HL-60 (cell line): Measurements from ENCODE around the gene TMOD1.

Experiments
- GABPA ChIP-seq: IDR thresholded peaks from 2 replicates; pipeline ENCODE4 v1.6.1; 2012; ENCODE audit warnings: low read depth
- POLR2AphosphoS5 ChIP-seq: IDR thresholded peaks from 2 replicates; pipeline ENCODE4 v1.6.1; 2012; ENCODE audit warnings: low read depth
- REST ChIP-seq: IDR thresholded peaks from 2 replicates; pipeline ENCODE4 v1.6.1; 2012; ENCODE audit warnings: low read depth; ENCODE audit not compliant: insufficient replicate concordance
- SPI1 ChIP-seq: IDR thresholded peaks from 2 replicates; pipeline ENCODE4 v1.6.1; 2012; ENCODE audit warnings: low read depth, mild to moderate bottlenecking, borderline replicate concordance
- TF ChIP-seq, protein P1 (sequence below): IDR thresholded peaks from one replicate; pipeline ENCODE4 v1.5.1; 2011; ENCODE audit warnings: low read length, control low read depth, inconsistent platforms; ENCODE audit not compliant: insufficient read depth

- TF ChIP-seq, protein P1, sequence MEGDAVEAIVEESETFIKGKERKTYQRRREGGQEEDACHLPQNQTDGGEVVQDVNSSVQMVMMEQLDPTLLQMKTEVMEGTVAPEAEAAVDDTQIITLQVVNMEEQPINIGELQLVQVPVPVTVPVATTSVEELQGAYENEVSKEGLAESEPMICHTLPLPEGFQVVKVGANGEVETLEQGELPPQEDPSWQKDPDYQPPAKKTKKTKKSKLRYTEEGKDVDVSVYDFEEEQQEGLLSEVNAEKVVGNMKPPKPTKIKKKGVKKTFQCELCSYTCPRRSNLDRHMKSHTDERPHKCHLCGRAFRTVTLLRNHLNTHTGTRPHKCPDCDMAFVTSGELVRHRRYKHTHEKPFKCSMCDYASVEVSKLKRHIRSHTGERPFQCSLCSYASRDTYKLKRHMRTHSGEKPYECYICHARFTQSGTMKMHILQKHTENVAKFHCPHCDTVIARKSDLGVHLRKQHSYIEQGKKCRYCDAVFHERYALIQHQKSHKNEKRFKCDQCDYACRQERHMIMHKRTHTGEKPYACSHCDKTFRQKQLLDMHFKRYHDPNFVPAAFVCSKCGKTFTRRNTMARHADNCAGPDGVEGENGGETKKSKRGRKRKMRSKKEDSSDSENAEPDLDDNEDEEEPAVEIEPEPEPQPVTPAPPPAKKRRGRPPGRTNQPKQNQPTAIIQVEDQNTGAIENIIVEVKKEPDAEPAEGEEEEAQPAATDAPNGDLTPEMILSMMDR, result no peak
- TF ChIP-seq REST, result no peak
- TF ChIP-seq SPI1, result no peak
- no peak for TF ChIP-seq POLR2AphosphoS5
- TF ChIP-seq GABPA, result no peak
Observed at GRCh38 chr9:97459326-97459725, 42.1 kb upstream of the TMOD1 start.
